HG02798 (cell line): Measurements from ENCODE around the gene COQ4.
A peak's percentile ranks its signal among the peaks of the same experiment; 100 is the strongest.

Experiments used
- ATAC-seq: cut with Tn5 transposase; IDR thresholded peaks from one replicate; pipeline ENCODE4 v1.9.1; 2021; ENCODE audit warnings: mild to moderate bottlenecking; ENCODE audit not compliant: unreplicated experiment, poor library complexity

Gene COQ4

GRCh38 chr9:128370752-128371629 lies 48.4 kb downstream of the COQ4 start, which contains the start of gene URM1:
Gene URM1, plus strand, starts transcription at chr9:128371374. Its CDS starts 7 bp downstream, at chr9:128371381.
- peak; percentile 95 for ATAC-seq

GRCh38 chr9:128371630-128372117 lies 49.0 kb downstream of the COQ4 start:
- no peak for ATAC-seq

GRCh38 chr9:128372188-128372641 lies 49.6 kb downstream of the COQ4 start:
- no peak for ATAC-seq

GRCh38 chr9:128372784-128373183 lies 50.1 kb downstream of the COQ4 start:
- no peak for ATAC-seq

GRCh38 chr9:128374221-128374675 lies 51.6 kb downstream of the COQ4 start:
- ATAC-seq, result no peak

- ATAC-seq, result no peak
Measured at GRCh38 chr9:128375865-128376264, 53.2 kb downstream of the COQ4 start.

- no peak for ATAC-seq
Measured at GRCh38 chr9:128382261-128382660, 59.6 kb downstream of the COQ4 start.

- ATAC-seq, result no peak
Measured at GRCh38 chr9:128383007-128383753, 60.5 kb downstream of the COQ4 start.
